ENCODE results near the gene MIAT.

The MIAT gene

GRCh38 chr22:26658161-26658560, 773 bp downstream of the MIAT start:
- H3K9me3 ChIP-seq (ENCODE audit: severe bottlenecking) = no peaks in the 10 kb centered on the region
- DNase-seq = no peak
- peak overlapping the region; percentile 35 for H3K4me3 ChIP-seq (ENCODE audit: low read depth, low read length)
- no peaks in the 10 kb centered on the region for H3K36me3 ChIP-seq
- no peak overlapping the region for H3K27ac ChIP-seq
- H3K27me3 ChIP-seq (ENCODE audit: insufficient read depth, low read depth, severe bottlenecking) = peaks cover 15% of the 10 kb centered on the region
- TF ChIP-seq CTCF (IDR thresholded peaks at IDR 0.05; ENCODE audit: low read depth, low read length) = no peak

- H3K27ac ChIP-seq = peak overlapping the region; percentile 16; the same call in 1 of the 2 replicates
- no peak for TF ChIP-seq CTCF (IDR thresholded peaks at IDR 0.05; ENCODE audit: low read depth, low read length)
- peak overlapping the region; percentile 35 for H3K4me3 ChIP-seq (ENCODE audit: low read depth, low read length)
- H3K9me3 ChIP-seq (ENCODE audit: severe bottlenecking) = no peaks in the 10 kb centered on the region
- peak; percentile 91 for DNase-seq
- no peaks in the 10 kb centered on the region for H3K36me3 ChIP-seq
- peaks cover 15% of the 10 kb centered on the region for H3K27me3 ChIP-seq (ENCODE audit: insufficient read depth, low read depth, severe bottlenecking)
These were observed 1.5 kb downstream of the MIAT start for GRCh38 chr22:26658671-26659478.

GRCh38 chr22:26660356-26660755, 3.0 kb downstream of the MIAT start:
- no peaks in the 10 kb centered on the region for H3K9me3 ChIP-seq (ENCODE audit: severe bottlenecking)
- peaks cover 15% of the 10 kb centered on the region for H3K27me3 ChIP-seq (ENCODE audit: insufficient read depth, low read depth, severe bottlenecking)
- H3K4me3 ChIP-seq (ENCODE audit: low read depth, low read length) = no peak overlapping the region
- TF ChIP-seq CTCF (IDR thresholded peaks at IDR 0.05; ENCODE audit: low read depth, low read length) = no peak
- H3K27ac ChIP-seq = peak overlapping the region; percentile 56
- no peaks in the 10 kb centered on the region for H3K36me3 ChIP-seq
- DNase-seq = no peak

- no peaks in the 10 kb centered on the region for H3K36me3 ChIP-seq
- peak; percentile 50 for DNase-seq
- peaks cover 15% of the 10 kb centered on the region for H3K27me3 ChIP-seq (ENCODE audit: insufficient read depth, low read depth, severe bottlenecking)
- no peaks in the 10 kb centered on the region for H3K9me3 ChIP-seq (ENCODE audit: severe bottlenecking)
- TF ChIP-seq CTCF (IDR thresholded peaks at IDR 0.05; ENCODE audit: low read depth, low read length) = no peak
- no peak overlapping the region for H3K4me3 ChIP-seq (ENCODE audit: low read depth, low read length)
- H3K27ac ChIP-seq = peak overlapping the region; percentile 56
These were observed 3.7 kb downstream of the MIAT start for GRCh38 chr22:26660961-26661578.

GRCh38 chr22:26662160-26662559, 4.8 kb downstream of the MIAT start:
- Histone ChIP-seq H3K27ac (no peak overlapping the region), H3K36me3 (no peaks in the 10 kb centered on the region), H3K9me3 (ENCODE audit: severe bottlenecking) (no peaks in the 10 kb centered on the region), H3K27me3 (ENCODE audit: insufficient read depth, low read depth, severe bottlenecking) (peaks cover 12% of the 10 kb centered on the region), H3K4me3 (ENCODE audit: low read depth, low read length) (no peak overlapping the region)
- no peak for DNase-seq
- no peak for TF ChIP-seq CTCF (IDR thresholded peaks at IDR 0.05; ENCODE audit: low read depth, low read length)

Measured in WERI-Rb-1 (cell line).